Measurements from ENCODE around the gene PRIMPOL.
"Not testable (repeated sequence)": the region's sequence is repeated elsewhere in the genome, so short reads cannot be mapped to it uniquely, and the experiment has no call there.

Gene PRIMPOL

GRCh38 chr4:184648313-184649025 is 1.1 kb upstream of the PRIMPOL start:
- Histone ChIP-seq H3K36me3 (ENCODE audit: insufficient read depth, low read length) (peaks cover 30% of the 10 kb centered on the region), H3K27me3 (ENCODE audit: insufficient read depth, low read length) (no peaks in the 10 kb centered on the region), H3K9ac (ENCODE audit: low read length) (peak overlapping the region; percentile 98), H3K79me2 (ENCODE audit: insufficient read depth, low read length) (peaks cover 48% of the 10 kb centered on the region), H3K27ac (ENCODE audit: low read depth, low read length, poor library complexity, severe bottlenecking) (peak overlapping the region; percentile 71), H4K20me1 (ENCODE audit: insufficient read depth, low read length) (no peaks in the 10 kb centered on the region), H2AFZ (ENCODE audit: low read length) (no peak overlapping the region), H3K4me1 (ENCODE audit: insufficient read depth, low read length, severe bottlenecking) (peaks cover 44% of the 10 kb centered on the region), H3F3A (ENCODE audit: insufficient read depth, low read length) (no peaks in the 10 kb centered on the region), H3K9me3 (ENCODE audit: low read length) (no peaks in the 10 kb centered on the region), H3K4me3 (ENCODE audit: low read depth, low read length, poor library complexity, severe bottlenecking) (peak overlapping the region; percentile 84), H3K9me2 (ENCODE audit: low read depth, low read length) (no peaks in the 10 kb centered on the region), H3K4me2 (ENCODE audit: low read length) (peak overlapping the region; percentile 97)
- TF ChIP-seq EZH2 (IDR thresholded peaks at IDR 0.05; ENCODE audit: borderline replicate concordance, low read length) (no peak), CTCF (IDR thresholded peaks at IDR 0.05; ENCODE audit: low read length) (no peak)

- TF ChIP-seq EZH2 (IDR thresholded peaks at IDR 0.05; ENCODE audit: borderline replicate concordance, low read length) (no peak), CTCF (IDR thresholded peaks at IDR 0.05; ENCODE audit: low read length) (no peak)
Measured at GRCh38 chr4:184649971-184650855, 675 bp downstream of the PRIMPOL start.

GRCh38 chr4:184651899-184652298 is 2.4 kb downstream of the PRIMPOL start:
- no peaks in the 10 kb centered on the region for H3K27me3 ChIP-seq (ENCODE audit: insufficient read depth, low read length)
- H3K36me3 ChIP-seq (ENCODE audit: insufficient read depth, low read length) = peaks cover 10% of the 10 kb centered on the region
- H3K27ac ChIP-seq (ENCODE audit: low read depth, low read length, poor library complexity, severe bottlenecking) = no peak overlapping the region
- TF ChIP-seq EZH2 (IDR thresholded peaks at IDR 0.05; ENCODE audit: borderline replicate concordance, low read length) (no peak), CTCF (IDR thresholded peaks at IDR 0.05; ENCODE audit: low read length) (no peak)
- H3K9ac ChIP-seq (ENCODE audit: low read length) = no peak overlapping the region
- no peaks in the 10 kb centered on the region for H3K9me3 ChIP-seq (ENCODE audit: low read length)
- no peak overlapping the region for H3K4me3 ChIP-seq (ENCODE audit: low read depth, low read length, poor library complexity, severe bottlenecking)
- H3F3A ChIP-seq (ENCODE audit: insufficient read depth, low read length) = no peaks in the 10 kb centered on the region
- H4K20me1 ChIP-seq (ENCODE audit: insufficient read depth, low read length) = no peaks in the 10 kb centered on the region
- H3K9me2 ChIP-seq (ENCODE audit: low read depth, low read length) = no peaks in the 10 kb centered on the region
- peaks cover 23% of the 10 kb centered on the region for H3K4me1 ChIP-seq (ENCODE audit: insufficient read depth, low read length, severe bottlenecking)
- H2AFZ ChIP-seq (ENCODE audit: low read length) = no peak overlapping the region
- H3K79me2 ChIP-seq (ENCODE audit: insufficient read depth, low read length) = peaks cover 18% of the 10 kb centered on the region
- H3K4me2 ChIP-seq (ENCODE audit: low read length) = no peak overlapping the region

More at GRCh38 chr4:184649971-184650855, 675 bp downstream of the PRIMPOL start:
- H3K9me2 ChIP-seq (ENCODE audit: low read depth, low read length) = no peaks in the 10 kb centered on the region
- no peaks in the 10 kb centered on the region for H3K27me3 ChIP-seq (ENCODE audit: insufficient read depth, low read length)
- H3K9me3 ChIP-seq (ENCODE audit: low read length) = no peaks in the 10 kb centered on the region
- H3K79me2 ChIP-seq (ENCODE audit: insufficient read depth, low read length) = peaks cover 35% of the 10 kb centered on the region
- H3K27ac ChIP-seq (ENCODE audit: low read depth, low read length, poor library complexity, severe bottlenecking) = peak overlapping the region; percentile 68
- H3K4me2 ChIP-seq (ENCODE audit: low read length) = peak overlapping the region; percentile 99
- H2AFZ ChIP-seq (ENCODE audit: low read length) = no peak overlapping the region
- H3K4me1 ChIP-seq (ENCODE audit: insufficient read depth, low read length, severe bottlenecking) = peaks cover 40% of the 10 kb centered on the region
- no peaks in the 10 kb centered on the region for H3F3A ChIP-seq (ENCODE audit: insufficient read depth, low read length)
- peak overlapping the region; percentile 84 for H3K4me3 ChIP-seq (ENCODE audit: low read depth, low read length, poor library complexity, severe bottlenecking)
- H3K36me3 ChIP-seq (ENCODE audit: insufficient read depth, low read length) = peaks cover 20% of the 10 kb centered on the region
- H3K9ac ChIP-seq (ENCODE audit: low read length) = peak overlapping the region; percentile 95
- no peaks in the 10 kb centered on the region for H4K20me1 ChIP-seq (ENCODE audit: insufficient read depth, low read length)

GRCh38 chr4:184652681-184653080 is 3.1 kb downstream of the PRIMPOL start:
- H3K9ac ChIP-seq (ENCODE audit: low read length); H3F3A ChIP-seq (ENCODE audit: insufficient read depth, low read length); H3K36me3 ChIP-seq (ENCODE audit: insufficient read depth, low read length); H3K27ac ChIP-seq (ENCODE audit: low read depth, low read length, poor library complexity, severe bottlenecking); H2AFZ ChIP-seq (ENCODE audit: low read length); H3K9me3 ChIP-seq (ENCODE audit: low read length); H4K20me1 ChIP-seq (ENCODE audit: insufficient read depth, low read length); H3K4me2 ChIP-seq (ENCODE audit: low read length); H3K9me2 ChIP-seq (ENCODE audit: low read depth, low read length); H3K4me3 ChIP-seq (ENCODE audit: low read depth, low read length, poor library complexity, severe bottlenecking); H3K27me3 ChIP-seq (ENCODE audit: insufficient read depth, low read length): not testable (repeated sequence)
- Histone ChIP-seq H3K4me1 (ENCODE audit: insufficient read depth, low read length, severe bottlenecking) (peaks cover 15% of the 10 kb centered on the region), H3K79me2 (ENCODE audit: insufficient read depth, low read length) (peaks cover 10% of the 10 kb centered on the region)

Measured in OCI-LY1 (cell line).